SK-N-SH treated with all-trans-retinoic acid at 6 μM for 48 hours (cell line): Measurements from ENCODE around the gene ACP2.

Experiments used
- ATAC-seq: fragments of 200-7000 bp; cut with Tn5 transposase; 3 replicates; pipeline ENCODE4 v1.9.1; 2020; ENCODE audit warnings: mild to moderate bottlenecking, moderate library complexity
- ARNTL ChIP-seq: fragments of 450-650 bp; formaldehyde crosslinking; IDR thresholded peaks from 2 replicates; pipeline ENCODE4 v1.5.0; 2020; ENCODE audit warnings: low read depth, mild to moderate bottlenecking, moderate library complexity, borderline replicate concordance
- BACH2 ChIP-seq: fragments of 250-450 bp; sonication (Bioruptor Pico); IDR thresholded peaks from 2 replicates; pipeline ENCODE4 v1.9.0; 2021; ENCODE audit warnings: mild to moderate bottlenecking, borderline replicate concordance
- CREB5 ChIP-seq: fragments of 250-450 bp; sonication (Bioruptor Pico); IDR thresholded peaks from 2 replicates; pipeline ENCODE4 v1.5.1; 2020; ENCODE audit warnings: low read depth, mild to moderate bottlenecking, moderate library complexity
- CSDC2 ChIP-seq: fragments of 250-450 bp; sonication (Bioruptor Pico); IDR thresholded peaks from 2 replicates; pipeline ENCODE4 v1.5.0; 2020; ENCODE audit warnings: mild to moderate bottlenecking, moderate library complexity
- CSRNP3 ChIP-seq: fragments of 250-450 bp; sonication (Bioruptor Pico); IDR thresholded peaks from 2 replicates; pipeline ENCODE4 v1.5.1; 2021; ENCODE audit warnings: mild to moderate bottlenecking, moderate library complexity
- ESRRG ChIP-seq: fragments of 250-450 bp; sonication (Bioruptor Pico); IDR thresholded peaks from 2 replicates; pipeline ENCODE4 v1.6.1; 2021; ENCODE audit warnings: mild to moderate bottlenecking
- GLIS3 ChIP-seq: fragments of 250-450 bp; sonication (Bioruptor Pico); IDR thresholded peaks from 2 replicates; pipeline ENCODE4 v1.5.0; 2020; ENCODE audit warnings: mild to moderate bottlenecking, moderate library complexity
- ISL1 ChIP-seq: fragments of 250-450 bp; sonication (Bioruptor Pico); IDR thresholded peaks from 2 replicates; pipeline ENCODE4 v2.1.2; 2022; ENCODE audit warnings: mild to moderate bottlenecking, moderate library complexity
- OSR1 ChIP-seq: fragments of 250-450 bp; sonication (Bioruptor Pico); IDR thresholded peaks from 2 replicates; pipeline ENCODE4 v1.8.0; 2022; ENCODE audit warnings: moderate library complexity, mild to moderate bottlenecking, inconsistent platforms
- PATZ1 ChIP-seq: fragments of 250-450 bp; sonication (Bioruptor Pico); IDR thresholded peaks from 2 replicates; pipeline ENCODE4 v1.8.0; 2020; ENCODE audit warnings: mild to moderate bottlenecking, moderate library complexity, borderline replicate concordance
- PPARA ChIP-seq: fragments of 250-450 bp; sonication (Bioruptor Pico); IDR thresholded peaks from 2 replicates; pipeline ENCODE4 v1.5.0; 2020; ENCODE audit warnings: mild to moderate bottlenecking, borderline replicate concordance
- RARB ChIP-seq: fragments of 250-450 bp; sonication (Bioruptor Pico); IDR thresholded peaks from 2 replicates; pipeline ENCODE4 v1.8.0; 2021; ENCODE audit warnings: mild to moderate bottlenecking, moderate library complexity
- TCF4 ChIP-seq: fragments of 250-450 bp; sonication (Bioruptor Pico); IDR thresholded peaks from 2 replicates; pipeline ENCODE4 v1.8.0; 2021; ENCODE audit warnings: mild to moderate bottlenecking, moderate library complexity, borderline replicate concordance
- TSHZ2 ChIP-seq: fragments of 250-450 bp; sonication (Bioruptor Pico); IDR thresholded peaks from 2 replicates; pipeline ENCODE4 v1.5.0; 2020; ENCODE audit warnings: mild to moderate bottlenecking, moderate library complexity
- ZC3H10 ChIP-seq: fragments of 250-450 bp; sonication (Bioruptor Pico); IDR thresholded peaks from 2 replicates; pipeline ENCODE4 v1.5.1; 2021; ENCODE audit warnings: mild to moderate bottlenecking, moderate library complexity
- ZFP3 ChIP-seq: fragments of 250-450 bp; sonication (Bioruptor Pico); IDR thresholded peaks from 2 replicates; pipeline ENCODE4 v1.5.0; 2020; ENCODE audit warnings: mild to moderate bottlenecking, moderate library complexity
- ZFP30 ChIP-seq: fragments of 450-650 bp; formaldehyde crosslinking; IDR thresholded peaks from 2 replicates; pipeline ENCODE4 v1.5.0; 2022; ENCODE audit warnings: mild to moderate bottlenecking, moderate library complexity
- ZNF565 ChIP-seq: fragments of 450-650 bp; formaldehyde crosslinking; conservative IDR thresholded peaks from 2 replicates; pipeline ENCODE4 v1.5.0; 2020; ENCODE audit warnings: low read depth, mild to moderate bottlenecking, moderate library complexity
- ZNF70 ChIP-seq: fragments of 450-650 bp; formaldehyde crosslinking; IDR thresholded peaks from 2 replicates; pipeline ENCODE4 v1.5.0; 2020; ENCODE audit warnings: mild to moderate bottlenecking, moderate library complexity
- ZNF8 ChIP-seq: fragments of 450-650 bp; formaldehyde crosslinking; IDR thresholded peaks from 2 replicates; pipeline ENCODE4 v1.5.0; 2020; ENCODE audit warnings: mild to moderate bottlenecking, moderate library complexity

The ACP2 gene

GRCh38 chr11:47288066-47288465 is 39.5 kb upstream of the ACP2 start:
- no peak for TF ChIP-seq PPARA (CRISPR knock-in tag)

DNA sequence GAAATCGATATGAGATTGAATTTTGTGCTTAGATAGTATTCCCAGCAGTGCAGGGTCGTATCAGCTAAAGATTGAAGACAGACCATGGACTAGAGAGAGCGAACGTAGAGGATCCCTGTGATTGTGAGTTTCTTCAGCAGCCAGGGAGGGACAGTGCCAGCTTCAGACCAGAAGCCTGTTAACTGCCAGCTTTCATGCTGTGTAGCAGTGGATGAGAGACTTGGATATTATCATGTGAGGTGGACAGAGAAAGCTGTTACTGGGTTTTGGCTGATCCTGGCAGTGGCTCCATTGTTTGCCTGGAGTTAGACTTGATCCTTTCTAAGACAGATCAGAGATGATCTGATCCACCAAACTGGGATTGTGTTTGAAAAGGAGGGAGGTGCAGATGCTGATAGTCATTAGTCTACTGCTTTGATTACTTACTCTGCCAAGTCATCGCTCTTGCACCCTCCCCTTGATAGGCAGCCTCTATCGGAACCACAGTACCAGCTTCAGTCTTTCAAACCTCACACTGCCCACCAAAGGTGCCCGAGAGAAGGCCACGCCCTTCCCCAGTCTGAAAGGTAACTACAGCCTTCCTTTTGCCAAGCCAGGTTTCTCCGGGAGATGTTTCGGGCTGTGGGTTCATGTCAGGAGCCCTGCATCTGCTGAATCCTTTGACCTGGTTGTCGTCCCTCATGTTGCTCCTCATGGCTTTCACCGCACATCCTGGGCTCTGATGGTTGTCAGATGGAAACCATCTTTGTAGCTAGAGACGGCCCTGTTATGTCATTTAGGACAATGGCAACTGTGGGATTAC is 37.6 kb upstream of the ACP2 start:
- ATAC-seq, result no peak

More at GRCh38 chr11:47288066-47288465, 39.5 kb upstream of the ACP2 start:
- no peak for ATAC-seq

GRCh38 chr11:47284151-47284550 is 35.5 kb upstream of the ACP2 start:
- no peak for ATAC-seq
- no peak for TF ChIP-seq CREB5 (CRISPR knock-in tag)
- TF ChIP-seq, all 23 proteins: peak for 0

More for the DNA sequence above, 37.6 kb upstream of the ACP2 start:
- TF ChIP-seq OSR1 (CRISPR knock-in tag) (no peak), ZNF8 (no peak), CSRNP3 (no peak), ESRRG (CRISPR knock-in tag) (no peak), ZNF70 (CRISPR knock-in tag) (no peak)

- ATAC-seq, result no peak
- TF ChIP-seq PPARA (CRISPR knock-in tag), result no peak
- TF ChIP-seq CSRNP3, result no peak
These were observed 33.8 kb upstream of the ACP2 start for GRCh38 chr11:47282462-47282861.

DNA sequence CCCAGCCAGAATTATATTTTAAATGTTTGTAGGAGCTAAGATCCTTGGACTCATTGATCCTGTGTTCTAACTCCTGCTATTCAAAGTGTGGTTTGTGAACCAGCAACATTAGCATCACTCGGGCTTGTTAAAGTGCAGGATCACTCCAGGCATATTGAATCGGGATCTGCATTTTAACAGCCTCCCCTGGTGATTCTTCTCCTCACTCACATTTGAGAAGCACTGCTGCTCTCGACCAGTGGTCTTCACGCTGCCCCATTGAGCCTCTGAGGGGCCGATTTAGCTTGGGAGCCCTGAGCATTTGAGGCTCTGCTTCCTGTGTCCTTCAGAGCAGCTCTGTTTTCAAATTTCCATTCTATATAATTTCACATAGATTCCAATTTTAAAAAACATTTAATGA is 32.2 kb upstream of the ACP2 start:
- ATAC-seq, result no peak
- TF ChIP-seq CSRNP3, result no peak
- TF ChIP-seq CSDC2 (CRISPR knock-in tag), result no peak
- no peak for TF ChIP-seq CREB5 (CRISPR knock-in tag)
- no peak for TF ChIP-seq PPARA (CRISPR knock-in tag)
- no peak for TF ChIP-seq ISL1 (CRISPR knock-in tag)
- TF ChIP-seq ESRRG (CRISPR knock-in tag), result no peak
- TF ChIP-seq ZFP3, result no peak
- TF ChIP-seq RARB (CRISPR knock-in tag), result no peak
- no peak for TF ChIP-seq ZC3H10 (CRISPR knock-in tag)
- TF ChIP-seq BACH2, result no peak
- TF ChIP-seq ZNF70 (CRISPR knock-in tag), result no peak
- TF ChIP-seq TSHZ2 (CRISPR knock-in tag), result no peak
- no peak for TF ChIP-seq OSR1 (CRISPR knock-in tag)
- TF ChIP-seq TCF4, result no peak
- no peak for TF ChIP-seq ARNTL (CRISPR knock-in tag)
- TF ChIP-seq PATZ1 (CRISPR knock-in tag), result no peak
- TF ChIP-seq GLIS3 (CRISPR knock-in tag), result no peak
- TF ChIP-seq ZNF565, result no peak
- TF ChIP-seq ZFP30 (CRISPR knock-in tag), result no peak
